GM12878 (cell line): ENCODE results near the gene TLX2. TPM values are rescaled to one million over a fixed set of nuclear protein-coding genes. Genes with fewer than 3 reads are reported as not detected.

Source experiments
- ATAC-seq: fragments of 200-7000 bp; cut with Tn5 transposase; 3 replicates; pipeline ENCODE4 v1.9.1; 2020; ENCODE audit warnings: mild to moderate bottlenecking, moderate library complexity
- BruUV-seq: library from RNA; stranded (reverse); fragments of 400-500 nt; replicated peaks from 2 replicates; lab custom pipeline; 2021; lab: Mats Ljungman, UMichigan
- CTCF ChIA-PET: fragments of 300-600 bp; sonication (Branson Sonifier 250); formaldehyde crosslinking; extraction: SDS; loops from one replicate; lab custom pipeline; 2021; ENCODE audit warnings: inconsistent platforms; lab: Yijun Ruan, JAX
- POLR2A ChIA-PET: fragments of 350-600 bp; formaldehyde crosslinking; extraction: SDS; loops from one replicate; lab custom pipeline; 2021; ENCODE audit warnings: inconsistent platforms; lab: Charles Lee
- RAD21 ChIA-PET: fragments of 300-600 bp; sonication (Branson Sonifier 250); formaldehyde crosslinking; loops from one replicate; lab custom pipeline; 2023; ENCODE audit warnings: antibody characterized with exemption; ENCODE audit not compliant: unreplicated experiment; lab: Charles Lee
- SMC1A ChIA-PET: fragments of 300-600 bp; sonication (Branson Sonifier 250); formaldehyde crosslinking; loops from one replicate; lab custom pipeline; 2023; ENCODE audit not compliant: unreplicated experiment, uncharacterized antibody; lab: Charles Lee
- DNase-seq: peaks from one replicate; pipeline ENCODE4 v3.0.0-alpha.2; 2011; ENCODE audit warnings: low read depth, low spot score
- FAIRE-seq: peaks from 3 replicates; lab custom pipeline; 2011; peaks lifted over from hg19 to GRCh38; lab: Jason Lieb, UNC
- H2AFZ ChIP-seq: 2 replicates; pipeline ENCODE4 v1.6.0; 2011; ENCODE audit warnings: low read depth, low read length, control low read depth; ENCODE audit not compliant: control insufficient read depth
- H3K27ac ChIP-seq: 2 replicates; pipeline ENCODE4 v1.5.1; 2011; ENCODE audit warnings: control low read depth; ENCODE audit not compliant: control insufficient read depth, insufficient read depth
- H3K27me3 ChIP-seq, 2 experiments: replicated peaks in 1 of 2; 2 replicates each; pipeline versions ENCODE4 v1.6.0 to v1.6.1; 2011; ENCODE audit warnings: low read length in 1 of 2; ENCODE audit not compliant: control insufficient read depth in 2 of 2, insufficient read depth in 2 of 2
- H3K36me3 ChIP-seq, 2 experiments: 2 replicates each; pipeline ENCODE4 v1.5.1; 2011; ENCODE audit warnings: low read length in 1 of 2; ENCODE audit not compliant: control insufficient read depth in 2 of 2, insufficient read depth in 2 of 2
- H3K4me1 ChIP-seq: 2 replicates; pipeline ENCODE4 v1.6.1; 2011; ENCODE audit warnings: mild to moderate bottlenecking, low read length, moderate library complexity, mixed read lengths; ENCODE audit not compliant: control insufficient read depth, insufficient read depth
- H3K4me2 ChIP-seq: 2 replicates; pipeline ENCODE4 v1.6.0; 2011; ENCODE audit warnings: control low read depth; ENCODE audit not compliant: control insufficient read depth, insufficient read depth
- H3K4me3 ChIP-seq: fragments of 200-600 bp; sonication (generic); 2 replicates; pipeline ENCODE4 v1.5.1; 2016
- H3K79me2 ChIP-seq: 2 replicates; pipeline ENCODE4 v1.6.0; 2011; ENCODE audit warnings: low read length; ENCODE audit not compliant: control insufficient read depth, insufficient read depth
- H3K9ac ChIP-seq: 2 replicates; pipeline ENCODE4 v1.8.0; 2011; ENCODE audit warnings: low read length, control low read depth, mixed read lengths; ENCODE audit not compliant: control insufficient read depth, insufficient read depth
- H3K9me3 ChIP-seq: replicated peaks from 3 replicates; pipeline ENCODE4 v1.5.1; 2011; ENCODE audit warnings: mild to moderate bottlenecking, low read length; ENCODE audit not compliant: control insufficient read depth, insufficient read depth
- H4K20me1 ChIP-seq: 2 replicates; pipeline ENCODE4 v1.6.0; 2011; ENCODE audit not compliant: control insufficient read depth, insufficient read depth
- ATF7 ChIP-seq: fragments of 450-650 bp; IDR thresholded peaks from 2 replicates; pipeline ENCODE4 v1.6.1; 2016; ENCODE audit warnings: low read depth, mild to moderate bottlenecking
- CEBPB ChIP-seq, 2 experiments: fragments of 150-350 bp in 1 of 2; IDR thresholded peaks; 2 replicates each; pipeline ENCODE4 v1.6.1; 2012 to 2014; ENCODE audit warnings: low read depth in 2 of 2, low read length in 2 of 2, borderline replicate concordance in 1 of 2, inconsistent platforms in 1 of 2
- EZH2 ChIP-seq: IDR thresholded peaks from 2 replicates; pipeline ENCODE4 v1.6.1; 2012; ENCODE audit warnings: low read depth, mild to moderate bottlenecking, control low read depth, inconsistent platforms, low read length, borderline replicate concordance; ENCODE audit not compliant: control insufficient read depth
- FOS ChIP-seq: IDR thresholded peaks from 3 replicates; pipeline ENCODE4 v1.6.1; 2011; ENCODE audit warnings: borderline replicate concordance; ENCODE audit not compliant: insufficient read length; ENCODE audit errors: extremely low read depth
- IKZF1 ChIP-seq: fragments of 450-650 bp; conservative IDR thresholded peaks from 2 replicates; pipeline ENCODE4 v1.6.1; 2017; ENCODE audit warnings: antibody characterized with exemption, mild to moderate bottlenecking
- NFIC ChIP-seq: IDR thresholded peaks from 2 replicates; pipeline ENCODE4 v1.6.1; 2012; ENCODE audit warnings: low read depth, mild to moderate bottlenecking, inconsistent platforms, low read length, moderate library complexity
- NR2C1 ChIP-seq: fragments of 450-650 bp; IDR thresholded peaks from 2 replicates; pipeline ENCODE4 v1.6.1; 2017; ENCODE audit warnings: antibody characterized with exemption, mild to moderate bottlenecking, moderate library complexity
- RBBP5 ChIP-seq: fragments of 200-600 bp; sonication (generic); conservative IDR thresholded peaks from 2 replicates; pipeline ENCODE4 v1.6.1; 2016
- RELA ChIP-seq: fragments of 450-650 bp; IDR thresholded peaks from 2 replicates; pipeline ENCODE4 v1.8.0; 2014; ENCODE audit warnings: borderline replicate concordance; ENCODE audit not compliant: partially characterized antibody
- RUNX3 ChIP-seq: IDR thresholded peaks from 2 replicates; pipeline ENCODE4 v1.6.1; 2012; ENCODE audit warnings: low read length, inconsistent platforms
- SKIL ChIP-seq: fragments of 450-650 bp; IDR thresholded peaks from 2 replicates; pipeline ENCODE4 v1.6.1; 2017; ENCODE audit warnings: mild to moderate bottlenecking, low read depth, inconsistent platforms; ENCODE audit not compliant: poor library complexity, severe bottlenecking
- SMC3 ChIP-seq: IDR thresholded peaks from 2 replicates; pipeline ENCODE4 v1.6.1; 2011; ENCODE audit warnings: low read length, improper control_type of control experiment, borderline replicate concordance
- SP1 ChIP-seq: IDR thresholded peaks from one replicate; pipeline ENCODE4 v1.6.1; 2011; ENCODE audit warnings: low read depth, low read length
- SUZ12 ChIP-seq: fragments of 200-600 bp; sonication (generic); IDR thresholded peaks from one replicate; pipeline ENCODE4 v1.6.1; 2018; ENCODE audit warnings: antibody characterized with exemption, mild to moderate bottlenecking; ENCODE audit not compliant: unreplicated experiment
- TARDBP ChIP-seq: IDR thresholded peaks from 2 replicates; pipeline ENCODE4 v1.6.1; 2016; ENCODE audit warnings: borderline replicate concordance
- YBX1 ChIP-seq: fragments of 450-650 bp; IDR thresholded peaks from 2 replicates; pipeline ENCODE4 v1.6.1; 2016; ENCODE audit warnings: antibody characterized with exemption
- ZZZ3 ChIP-seq: IDR thresholded peaks from 2 replicates; pipeline ENCODE4 v1.6.1; 2011; ENCODE audit warnings: low read depth; ENCODE audit not compliant: control insufficient read depth, insufficient read length
- WGBS: methylation state at CpG from one replicate; pipeline ENCODE4 v1.1.6; 2016; ENCODE audit warnings: low lambda C conversion rate; ENCODE audit not compliant: insufficient replicate concordance, insufficient coverage; ENCODE audit errors: missing lambda C conversion rate; 5-methylcytosine and 5-hydroxymethylcytosine counted together
- in situ Hi-C: fragments of 300-500 bp; cut with MboI; formaldehyde crosslinking; loops from 9 replicates; pipeline ENCODE4 v1.14.3; 2018; ENCODE audit warnings: mixed read lengths
- intact Hi-C: fragments of 100-400 bp; cut with micrococcal nuclease; formaldehyde crosslinking; loops from one replicate; pipeline ENCODE4 v1.14.2; 2022; ENCODE audit not compliant: unreplicated experiment
- polyA plus RNA-seq, 11 experiments: library from polyadenylated mRNA; depleted of rRNA in 4 of 11; unstranded in 6 of 11; stranded (reverse) in 5 of 11; fragments of >200 nt; fragmentation: Nextera tagmentation in 4 of 11; fragmentation: Illumina TruSeq in 1 of 11; extraction: Ambion mirVana in 4 of 11; extraction: Trizol in 1 of 11; gene quantifications; 1 replicate in 1 of 11; 2 replicates in 10 of 11; pipeline versions ENCODE4 v1.2.1 to v1.2.3, GENCODE V29; 2011 to 2016; ENCODE audit warnings: inconsistent platforms in 2 of 11, missing spikeins in 2 of 11, low read depth in 1 of 11
- total RNA-seq, 4 experiments: library from RNA; depleted of rRNA in 3 of 4; stranded (reverse); fragments of >200 nt in 3 of 4; fragmentation: Illumina TruSeq in 1 of 4; extraction: Trizol in 1 of 4; gene quantifications; 2 replicates each; pipeline versions ENCODE4 v1.2.1 to v1.2.3, GENCODE V29; 2013 to 2021

TLX2 gene
- total and polyA plus RNA-seq, 10 of the 15 experiments (the other 5 are each of a cell fraction or from before 2014, with no cell fraction given) = 0.06 to 5.5 (median 3.6) TPM; not detected in 1

DNA sequence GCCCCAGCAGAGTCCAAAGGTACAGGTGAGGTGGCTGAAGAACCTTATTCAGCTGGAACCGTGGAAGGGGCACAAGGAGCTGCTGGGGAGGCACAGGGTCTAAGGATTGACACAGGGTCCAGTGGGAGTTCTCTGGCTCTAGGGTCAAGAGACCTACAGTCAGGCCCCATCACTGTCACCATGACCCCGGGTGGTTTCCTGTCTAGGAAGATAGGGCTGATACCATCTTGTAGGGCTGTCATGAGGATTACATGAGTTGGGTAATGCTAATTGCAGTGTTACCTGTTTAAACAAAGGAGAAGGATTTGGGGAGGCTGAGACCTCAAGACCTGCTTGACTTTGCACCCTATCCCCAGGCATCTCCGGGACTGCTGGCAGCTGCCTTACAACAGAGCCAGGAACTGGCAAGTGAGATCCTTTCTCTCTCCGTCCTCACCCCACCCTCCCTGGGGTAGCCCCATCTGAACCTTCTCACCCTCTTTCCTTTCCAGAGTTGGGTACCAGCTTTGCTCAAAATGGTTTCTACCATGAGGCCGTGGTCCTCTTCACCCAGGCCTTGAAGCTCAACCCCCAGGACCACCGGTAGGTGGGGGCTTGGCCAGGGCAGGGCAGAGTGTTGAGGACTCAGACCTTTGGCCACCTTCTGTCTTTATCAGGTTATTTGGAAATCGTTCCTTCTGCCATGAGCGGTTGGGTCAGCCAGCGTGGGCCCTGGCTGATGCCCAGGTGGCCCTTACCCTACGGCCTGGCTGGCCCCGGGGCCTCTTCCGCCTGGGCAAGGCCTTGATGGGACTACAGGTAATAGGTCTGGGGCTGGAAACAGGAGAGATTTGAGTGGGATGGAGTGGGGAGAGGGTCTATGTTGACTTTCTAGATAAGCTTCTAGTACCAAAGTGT lies 22.4 kb upstream of the TLX2 start:
- H3K9ac ChIP-seq = no peak overlapping the region
- FAIRE-seq = no peak
- in situ Hi-C loops = no loop called here

More for the DNA sequence above, 22.4 kb upstream of the TLX2 start:
- ATAC-seq (no peak), DNase-seq (no peak)
- POLR2A ChIA-PET = no interaction called here
- H3K4me3 ChIP-seq = no peak overlapping the region
- no peak overlapping the region for H3K4me2 ChIP-seq
- SMC1A ChIA-PET = no interaction called here
- no peak overlapping the region for H2AFZ ChIP-seq
- peaks cover 12 to 13% of the 10 kb centered on the region in 2 experiments for H3K36me3 ChIP-seq
- no peaks in the 10 kb centered on the region for H3K4me1 ChIP-seq
- RAD21 ChIA-PET = no interaction called here
- H3K79me2 ChIP-seq = no peaks in the 10 kb centered on the region
- WGBS = 97% methylated on average over 12 of the region's 12 CpGs
- TF ChIP-seq YBX1 (no peak), SMC3 (no peak), RELA (no peak), NR2C1 (no peak), CEBPB (IDR thresholded peaks at IDR 0.05; ENCODE audit: borderline replicate concordance in 1 of 2, low read depth in 2 of 2, low read length in 2 of 2) (no peak), SUZ12 (no peak), NFIC (no peak), IKZF1 (no peak), RBBP5 (no peak), RUNX3 (no peak), ATF7 (no peak), FOS (no peak), EZH2 (no peak), ZZZ3 (no peak), SP1 (no peak), TARDBP (no peak), SKIL (no peak)
- no peaks in the 10 kb centered on the region for H3K27me3 ChIP-seq
- no peaks in the 10 kb centered on the region for H3K9me3 ChIP-seq
- CTCF ChIA-PET = interaction anchor here (1.3 to 19.4 kb wide), 3 partner anchors 9 to 96 kb away, joined by 6 to 280 read pairs (median 10); partner anchors contain the start of genes CCDC142 and TTC31
- BruUV-seq = no TSS peak
- H4K20me1 ChIP-seq = no peaks in the 10 kb centered on the region
- H3K27ac ChIP-seq = no peak overlapping the region
- intact Hi-C loops = no loop called here
